ENCODE measurements around the gene ATP8B4.

Gene ATP8B4

GRCh38 chr15:50059203-50059772 lies 59.7 kb downstream of the ATP8B4 start:
- H3K9me3 ChIP-seq (ENCODE audit: insufficient read depth, low read depth, low read length), result no peaks in the 10 kb centered on the region
- no peak overlapping the region for H3K9ac ChIP-seq (ENCODE audit: low read length)
- no peak overlapping the region for H2BK5ac ChIP-seq (ENCODE audit: low read depth, low read length, poor library complexity)
- no peak overlapping the region for H2BK12ac ChIP-seq (ENCODE audit: low read length)
- no peak overlapping the region for H3K27ac ChIP-seq (ENCODE audit: low read depth, low read length)
- no peak for DNase-seq
- H3K79me2 ChIP-seq (ENCODE audit: control insufficient read depth, insufficient read depth, low read length, poor library complexity), result no peaks in the 10 kb centered on the region
- no peak overlapping the region for H4K91ac ChIP-seq (ENCODE audit: low read depth, low read length)
- H3K27me3 ChIP-seq (ENCODE audit: insufficient read depth, low read length), result no peaks in the 10 kb centered on the region
- H3K36me3 ChIP-seq (ENCODE audit: control insufficient read depth in 1 of 2, insufficient read depth in 2 of 2, low read length in 2 of 2), result no peaks in the 10 kb centered on the region
- H2BK120ac ChIP-seq (ENCODE audit: insufficient read depth, low read length, poor library complexity), result no peak overlapping the region
- WGBS (ENCODE audit: extremely low coverage, insufficient coverage, insufficient read length), result no CpG with 5 or more reads among the region's 5 CpGs
- H3K4me3 ChIP-seq (ENCODE audit: low read depth, low read length), result no peak overlapping the region
- no peak overlapping the region for H2AFZ ChIP-seq (ENCODE audit: insufficient read depth, low read length, poor library complexity)
- no peaks in the 10 kb centered on the region for H3K79me1 ChIP-seq (ENCODE audit: low read length)
- H3K18ac ChIP-seq (ENCODE audit: low read length), result no peak overlapping the region
- H2AK5ac ChIP-seq (ENCODE audit: low read length), result no peak overlapping the region
- H4K12ac ChIP-seq (ENCODE audit: low read depth, low read length), result no peak overlapping the region
- no peak overlapping the region for H3K4ac ChIP-seq (ENCODE audit: low read depth, low read length)
- H3K4me2 ChIP-seq (ENCODE audit: low read length), result no peak overlapping the region
- no peak overlapping the region for H4K8ac ChIP-seq (ENCODE audit: low read depth, low read length)
- no peak overlapping the region for H3K14ac ChIP-seq (ENCODE audit: low read length)
- no peak overlapping the region for H3K23ac ChIP-seq (ENCODE audit: low read length)
- H3K4me1 ChIP-seq (ENCODE audit: control insufficient read depth in 1 of 2, insufficient read depth in 2 of 2, low read length in 2 of 2), result no peaks in the 10 kb centered on the region

GRCh38 chr15:50057905-50058639 lies 61.0 kb downstream of the ATP8B4 start:
- Histone ChIP-seq H3K23ac (ENCODE audit: low read length) (no peak overlapping the region), H4K12ac (ENCODE audit: low read depth, low read length) (no peak overlapping the region), H2AK5ac (ENCODE audit: low read length) (no peak overlapping the region), H3K79me1 (ENCODE audit: low read length) (no peaks in the 10 kb centered on the region), H3K18ac (ENCODE audit: low read length) (no peak overlapping the region), H3K4me1 (ENCODE audit: control insufficient read depth in 1 of 2, insufficient read depth in 2 of 2, low read length in 2 of 2) (no peaks in the 10 kb centered on the region), H2BK12ac (ENCODE audit: low read length) (no peak overlapping the region), H3K9me3 (ENCODE audit: insufficient read depth, low read depth, low read length) (no peaks in the 10 kb centered on the region), H3K4ac (ENCODE audit: low read depth, low read length) (no peak overlapping the region), H3K14ac (ENCODE audit: low read length) (no peak overlapping the region), H2BK120ac (ENCODE audit: insufficient read depth, low read length, poor library complexity) (no peak overlapping the region), H3K27ac (ENCODE audit: low read depth, low read length) (no peak overlapping the region), H3K36me3 (ENCODE audit: control insufficient read depth in 1 of 2, insufficient read depth in 2 of 2, low read length in 2 of 2) (no peaks in the 10 kb centered on the region), H3K4me3 (ENCODE audit: low read depth, low read length) (no peak overlapping the region), H4K91ac (ENCODE audit: low read depth, low read length) (no peak overlapping the region), H3K4me2 (ENCODE audit: low read length) (no peak overlapping the region), H3K79me2 (ENCODE audit: control insufficient read depth, insufficient read depth, low read length, poor library complexity) (no peaks in the 10 kb centered on the region), H4K8ac (ENCODE audit: low read depth, low read length) (no peak overlapping the region), H3K27me3 (ENCODE audit: insufficient read depth, low read length) (no peaks in the 10 kb centered on the region), H3K9ac (ENCODE audit: low read length) (no peak overlapping the region), H2BK5ac (ENCODE audit: low read depth, low read length, poor library complexity) (no peak overlapping the region), H2AFZ (ENCODE audit: insufficient read depth, low read length, poor library complexity) (no peak overlapping the region)
- no peak for DNase-seq
- no CpG with 5 or more reads among the region's 5 CpGs for WGBS (ENCODE audit: extremely low coverage, insufficient coverage, insufficient read length)

GRCh38 chr15:50057196-50057595 lies 61.8 kb downstream of the ATP8B4 start:
- no peak overlapping the region for H4K91ac ChIP-seq (ENCODE audit: low read depth, low read length)
- no peak overlapping the region for H2BK120ac ChIP-seq (ENCODE audit: insufficient read depth, low read length, poor library complexity)
- H2BK5ac ChIP-seq (ENCODE audit: low read depth, low read length, poor library complexity), result no peak overlapping the region
- H3K4me3 ChIP-seq (ENCODE audit: low read depth, low read length), result no peak overlapping the region
- H3K4me1 ChIP-seq (ENCODE audit: control insufficient read depth in 1 of 2, insufficient read depth in 2 of 2, low read length in 2 of 2), result no peaks in the 10 kb centered on the region
- H2AK5ac ChIP-seq (ENCODE audit: low read length), result no peak overlapping the region
- no peak overlapping the region for H3K4ac ChIP-seq (ENCODE audit: low read depth, low read length)
- no peak overlapping the region for H4K8ac ChIP-seq (ENCODE audit: low read depth, low read length)
- H2AFZ ChIP-seq (ENCODE audit: insufficient read depth, low read length, poor library complexity), result no peak overlapping the region
- no peak overlapping the region for H3K27ac ChIP-seq (ENCODE audit: low read depth, low read length)
- H3K4me2 ChIP-seq (ENCODE audit: low read length), result no peak overlapping the region
- no peak overlapping the region for H2BK12ac ChIP-seq (ENCODE audit: low read length)
- no peaks in the 10 kb centered on the region for H3K79me2 ChIP-seq (ENCODE audit: control insufficient read depth, insufficient read depth, low read length, poor library complexity)
- DNase-seq, result no peak
- H3K9ac ChIP-seq (ENCODE audit: low read length), result no peak overlapping the region
- H3K18ac ChIP-seq (ENCODE audit: low read length), result no peak overlapping the region
- no CpG with 5 or more reads among the region's 4 CpGs for WGBS (ENCODE audit: extremely low coverage, insufficient coverage, insufficient read length)
- no peaks in the 10 kb centered on the region for H3K79me1 ChIP-seq (ENCODE audit: low read length)
- H3K23ac ChIP-seq (ENCODE audit: low read length), result no peak overlapping the region
- no peaks in the 10 kb centered on the region for H3K27me3 ChIP-seq (ENCODE audit: insufficient read depth, low read length)
- H4K12ac ChIP-seq (ENCODE audit: low read depth, low read length), result no peak overlapping the region
- no peaks in the 10 kb centered on the region for H3K36me3 ChIP-seq (ENCODE audit: control insufficient read depth in 1 of 2, insufficient read depth in 2 of 2, low read length in 2 of 2)
- H3K14ac ChIP-seq (ENCODE audit: low read length), result no peak overlapping the region
- no peaks in the 10 kb centered on the region for H3K9me3 ChIP-seq (ENCODE audit: insufficient read depth, low read depth, low read length)

- Histone ChIP-seq H3K4me1 (ENCODE audit: control insufficient read depth in 1 of 2, insufficient read depth in 2 of 2, low read length in 2 of 2) (no peaks in the 10 kb centered on the region), H3K4me3 (ENCODE audit: low read depth, low read length) (no peak overlapping the region), H4K8ac (ENCODE audit: low read depth, low read length) (no peak overlapping the region), H3K14ac (ENCODE audit: low read length) (no peak overlapping the region), H4K12ac (ENCODE audit: low read depth, low read length) (no peak overlapping the region), H3K27ac (ENCODE audit: low read depth, low read length) (no peak overlapping the region), H2AFZ (ENCODE audit: insufficient read depth, low read length, poor library complexity) (no peak overlapping the region), H3K27me3 (ENCODE audit: insufficient read depth, low read length) (no peaks in the 10 kb centered on the region), H2BK120ac (ENCODE audit: insufficient read depth, low read length, poor library complexity) (no peak overlapping the region), H3K4ac (ENCODE audit: low read depth, low read length) (no peak overlapping the region), H3K9me3 (ENCODE audit: insufficient read depth, low read depth, low read length) (no peaks in the 10 kb centered on the region), H2AK5ac (ENCODE audit: low read length) (no peak overlapping the region), H4K91ac (ENCODE audit: low read depth, low read length) (no peak overlapping the region), H3K79me1 (ENCODE audit: low read length) (no peaks in the 10 kb centered on the region), H2BK5ac (ENCODE audit: low read depth, low read length, poor library complexity) (no peak overlapping the region), H2BK12ac (ENCODE audit: low read length) (no peak overlapping the region), H3K9ac (ENCODE audit: low read length) (no peak overlapping the region), H3K4me2 (ENCODE audit: low read length) (no peak overlapping the region), H3K79me2 (ENCODE audit: control insufficient read depth, insufficient read depth, low read length, poor library complexity) (no peaks in the 10 kb centered on the region), H3K36me3 (ENCODE audit: control insufficient read depth in 1 of 2, insufficient read depth in 2 of 2, low read length in 2 of 2) (no peaks in the 10 kb centered on the region), H3K23ac (ENCODE audit: low read length) (no peak overlapping the region), H3K18ac (ENCODE audit: low read length) (no peak overlapping the region)
- no peak for DNase-seq
- no CpG with 5 or more reads among the region's 5 CpGs for WGBS (ENCODE audit: extremely low coverage, insufficient coverage, insufficient read length)
Measured at GRCh38 chr15:50055750-50056157, 63.3 kb downstream of the ATP8B4 start.
